NK-92 (cell line): ENCODE results near the gene ZNF141.
"Not testable (repeated sequence)": the region's sequence is repeated elsewhere in the genome, so short reads cannot be mapped to it uniquely, and the experiment has no call there.

ENCODE experiments used
- DNase-seq: peaks from one replicate; lab custom pipeline; 2025; ENCODE audit not compliant: unreplicated experiment; lab: John Stamatoyannopoulos, UW

ZNF141 gene

GRCh38 chr4:384311-385010 lies 46.8 kb downstream of the ZNF141 start:
- DNase-seq = no peak

GRCh38 chr4:385934-386707 lies 48.5 kb downstream of the ZNF141 start:
- DNase-seq = no peak

- DNase-seq = no peak
Measured at GRCh38 chr4:386708-387105, 49.1 kb downstream of the ZNF141 start.

GRCh38 chr4:404006-404405 lies 66.4 kb downstream of the ZNF141 start:
- no peak for DNase-seq

- not testable (repeated sequence) for DNase-seq
Measured at GRCh38 chr4:408321-408720, 70.7 kb downstream of the ZNF141 start.

- DNase-seq = no peak
Measured at GRCh38 chr4:422587-422986, 85.0 kb downstream of the ZNF141 start.
